GM18508 (cell line): ENCODE measurements around the gene SAA2.
"Not testable (repeated sequence)": the region's sequence is repeated elsewhere in the genome, so short reads cannot be mapped to it uniquely, and the experiment has no call there.

ENCODE experiments used
- ATAC-seq: cut with Tn5 transposase; IDR thresholded peaks from one replicate; pipeline ENCODE4 v1.9.1; 2021; ENCODE audit warnings: moderate number of reproducible peaks; ENCODE audit not compliant: insufficient read depth, unreplicated experiment

The SAA2 gene

GRCh38 chr11:18248561-18248960 is at the start of gene SAA2:
Gene SAA2 (minus strand): TSS chr11:18248668. CDS start chr11:18248011, 657 bp downstream.
- ATAC-seq = no peak

GRCh38 chr11:18295316-18295715 is 46.8 kb upstream of the SAA2 start:
- no peak for ATAC-seq

- no peak for ATAC-seq
Measured at GRCh38 chr11:18294862-18295261, 46.4 kb upstream of the SAA2 start.

- no peak for ATAC-seq
Measured at GRCh38 chr11:18288911-18289310, 40.4 kb upstream of the SAA2 start.

GRCh38 chr11:18285841-18286240 is 37.4 kb upstream of the SAA2 start:
- no peak for ATAC-seq

- no peak for ATAC-seq
Measured at GRCh38 chr11:18282626-18283025, 34.2 kb upstream of the SAA2 start.

GRCh38 chr11:18280438-18281045 is 32.1 kb upstream of the SAA2 start:
- ATAC-seq = peak; percentile 72

- ATAC-seq = no peak
Measured at GRCh38 chr11:18277565-18278271, 29.2 kb upstream of the SAA2 start.

GRCh38 chr11:18271206-18271605 is 22.7 kb upstream of the SAA2 start:
- no peak for ATAC-seq

GRCh38 chr11:18270102-18270501 is 21.6 kb upstream of the SAA2 start:
- no peak for ATAC-seq

GRCh38 chr11:18269252-18269651 is 20.8 kb upstream of the SAA2 start:
- ATAC-seq = not testable (repeated sequence)

GRCh38 chr11:18267335-18268133 is 19.1 kb upstream of the SAA2 start:
- ATAC-seq = not testable (repeated sequence)

- ATAC-seq = no peak
Measured at GRCh38 chr11:18265949-18266348, 17.5 kb upstream of the SAA2 start, which contains the start of gene SAA1. Gene SAA1 (plus strand): TSS chr11:18266264. CDS start chr11:18266888, 624 bp downstream.

GRCh38 chr11:18264677-18265555 is 16.4 kb upstream of the SAA2 start:
- no peak for ATAC-seq

- no peak for ATAC-seq
Measured at GRCh38 chr11:18264035-18264434, 15.6 kb upstream of the SAA2 start.

GRCh38 chr11:18262681-18263350 is 14.3 kb upstream of the SAA2 start:
- ATAC-seq = not testable (repeated sequence)

GRCh38 chr11:18261721-18262120 is 13.3 kb upstream of the SAA2 start:
- no peak for ATAC-seq

- ATAC-seq = no peak
Measured at GRCh38 chr11:18259259-18259658, 10.8 kb upstream of the SAA2 start.

GRCh38 chr11:18254781-18255361 is 6.4 kb upstream of the SAA2 start:
- no peak for ATAC-seq
